Iris pigment epithelial cell (primary cell): ENCODE data around the gene MBD4.

ENCODE experiments used
- DNase-seq: peaks from one replicate; pipeline ENCODE4 v3.0.0-alpha.2; 2011; ENCODE audit warnings: low read depth

MBD4 gene

GRCh38 chr3:129429602-129430001 lies 10.1 kb downstream of the MBD4 start:
- no peak for DNase-seq

- DNase-seq: no peak
These were observed 10.7 kb downstream of the MBD4 start for GRCh38 chr3:129429080-129429451.

- peak; percentile 94 for DNase-seq
These were observed 11.2 kb downstream of the MBD4 start, which contains the start of gene EFCAB12 for GRCh38 chr3:129428376-129429079. Gene EFCAB12, minus strand, starts transcription at chr3:129428636. Its CDS starts 148 bp downstream, at chr3:129428488.

- DNase-seq: no peak
These were observed 11.8 kb downstream of the MBD4 start for GRCh38 chr3:129428007-129428375.

GRCh38 chr3:129425619-129426018 lies 14.1 kb downstream of the MBD4 start:
- DNase-seq: no peak

- DNase-seq: no peak
These were observed 14.5 kb downstream of the MBD4 start for GRCh38 chr3:129425213-129425612.

GRCh38 chr3:129424185-129424841 lies 15.4 kb downstream of the MBD4 start:
- DNase-seq: peak; percentile 50

GRCh38 chr3:129422897-129423296 lies 16.9 kb downstream of the MBD4 start:
- no peak for DNase-seq

GRCh38 chr3:129421988-129422745 lies 17.6 kb downstream of the MBD4 start:
- DNase-seq: no peak

- DNase-seq: no peak
These were observed 18.4 kb downstream of the MBD4 start for GRCh38 chr3:129421236-129421883.

GRCh38 chr3:129419476-129419875 lies 20.3 kb downstream of the MBD4 start:
- DNase-seq: no peak

- no peak for DNase-seq
These were observed 21.4 kb downstream of the MBD4 start for GRCh38 chr3:129418041-129418973.

GRCh38 chr3:129417326-129417725 lies 22.4 kb downstream of the MBD4 start:
- DNase-seq: peak; percentile 32

GRCh38 chr3:129416415-129416814 lies 23.3 kb downstream of the MBD4 start:
- no peak for DNase-seq

- DNase-seq: no peak
These were observed 23.9 kb downstream of the MBD4 start for GRCh38 chr3:129415830-129416229.

GRCh38 chr3:129415378-129415777 lies 24.4 kb downstream of the MBD4 start:
- no peak for DNase-seq

- peak; percentile 98 for DNase-seq
These were observed 25.9 kb downstream of the MBD4 start for GRCh38 chr3:129413687-129414506.

- DNase-seq: peak; percentile 14
These were observed 26.5 kb downstream of the MBD4 start for GRCh38 chr3:129413238-129413637.

- peak; percentile 89 for DNase-seq
These were observed 27.1 kb downstream of the MBD4 start for GRCh38 chr3:129412542-129413198.

- no peak for DNase-seq
These were observed 28.8 kb downstream of the MBD4 start for GRCh38 chr3:129410971-129411370.
